Activated CD8-positive, alpha-beta memory T cell treated with anti-CD3 and anti-CD28 coated beads, Interleukin-2, amount 10 ng/mL, durations not matched to agents 7 days and 5 days (primary cell): ENCODE data around the gene XAGE3. TPM values are rescaled to one million over a fixed set of nuclear protein-coding genes. Genes with fewer than 3 reads are reported as not detected.
"Not testable (repeated sequence)": the region's sequence is repeated elsewhere in the genome, so short reads cannot be mapped to it uniquely, and the experiment has no call there.

Experiments
- ATAC-seq: fragments of 150-1000 bp; cut with Tn5 transposase; one replicate; pipeline ENCODE4 v1.10.0; 2021; ENCODE audit warnings: moderate library complexity
- CTCF ChIA-PET: fragments of 350-600 bp; sonication (Branson Sonifier 250); formaldehyde crosslinking; loops from one replicate; lab custom pipeline; 2021; ENCODE audit warnings: antibody characterized with exemption; lab: Charles Lee
- DNase-seq: peaks from one replicate; pipeline ENCODE4 v3.0.0-alpha.2; 2020
- H3K27ac Mint-ChIP-seq: one replicate; pipeline ENCODE4 v1.8.0; 2021; ENCODE audit warnings: mild to moderate bottlenecking, mixed read lengths
- H3K27me3 Mint-ChIP-seq: one replicate; pipeline ENCODE4 v1.8.0; 2021; ENCODE audit warnings: mixed read lengths
- H3K36me3 Mint-ChIP-seq: one replicate; pipeline ENCODE4 v1.8.0; 2021; ENCODE audit warnings: mild to moderate bottlenecking, mixed read lengths
- H3K4me1 Mint-ChIP-seq: one replicate; pipeline ENCODE4 v1.8.0; 2021; ENCODE audit warnings: mixed read lengths
- H3K4me3 Mint-ChIP-seq: one replicate; pipeline ENCODE4 v1.8.0; 2021; ENCODE audit warnings: mild to moderate bottlenecking, moderate library complexity, mixed read lengths
- H3K9me3 Mint-ChIP-seq: one replicate; pipeline ENCODE4 v1.8.0; 2022; ENCODE audit warnings: low read depth, mixed read lengths
- total RNA-seq, 2 experiments: library from RNA; stranded (reverse); gene quantifications; one replicate each; pipeline ENCODE4 v1.2.3, GENCODE V29; 2021

XAGE3 gene
- total RNA-seq, 2 experiments from 2014 or later: not detected

- H3K27ac Mint-ChIP-seq, CTCF ChIA-PET, H3K36me3 Mint-ChIP-seq, H3K4me1 Mint-ChIP-seq, H3K9me3 Mint-ChIP-seq, DNase-seq, ATAC-seq, H3K4me3 Mint-ChIP-seq: not testable (repeated sequence)
- peaks cover 15% of the 10 kb centered on the region for H3K27me3 Mint-ChIP-seq
Measured at GRCh38 chrX:52875436-52875835, 7.6 kb upstream of the XAGE3 start.

GRCh38 chrX:52874661-52875060 is 6.8 kb upstream of the XAGE3 start:
- Mint-ChIP-seq H3K4me1 (no peaks in the 10 kb centered on the region), H3K4me3 (no peak overlapping the region), H3K9me3 (no peaks in the 10 kb centered on the region), H3K36me3 (no peaks in the 10 kb centered on the region), H3K27me3 (peaks cover 15% of the 10 kb centered on the region), H3K27ac (no peak overlapping the region)
- ATAC-seq (peak; percentile 27), DNase-seq (peak; percentile 39)
- CTCF ChIA-PET: no interaction called here

GRCh38 chrX:52873825-52874224 is 5.9 kb upstream of the XAGE3 start:
- CTCF ChIA-PET: not testable (repeated sequence)

GRCh38 chrX:52870046-52870445 is 2.2 kb upstream of the XAGE3 start:
- ATAC-seq: no peak
- H3K4me3 Mint-ChIP-seq: no peak overlapping the region
- H3K27ac Mint-ChIP-seq: no peak overlapping the region
- H3K9me3 Mint-ChIP-seq: no peaks in the 10 kb centered on the region
- DNase-seq: no peak
- no peaks in the 10 kb centered on the region for H3K4me1 Mint-ChIP-seq
- no peaks in the 10 kb centered on the region for H3K36me3 Mint-ChIP-seq
- CTCF ChIA-PET: no interaction called here
- H3K27me3 Mint-ChIP-seq: peaks cover 11% of the 10 kb centered on the region

More at GRCh38 chrX:52873825-52874224, 5.9 kb upstream of the XAGE3 start:
- not testable (repeated sequence) for H3K36me3 Mint-ChIP-seq, ATAC-seq, H3K9me3 Mint-ChIP-seq, H3K27ac Mint-ChIP-seq, DNase-seq, H3K4me3 Mint-ChIP-seq, H3K4me1 Mint-ChIP-seq
- peaks cover 12% of the 10 kb centered on the region for H3K27me3 Mint-ChIP-seq

GRCh38 chrX:52865343-52865998 is 2.4 kb downstream of the XAGE3 start:
- DNase-seq: no peak
- no peak for ATAC-seq
- no peak overlapping the region for H3K4me3 Mint-ChIP-seq
- H3K36me3 Mint-ChIP-seq: no peaks in the 10 kb centered on the region
- no peak overlapping the region for H3K27ac Mint-ChIP-seq
- H3K27me3 Mint-ChIP-seq: peaks cover 9% of the 10 kb centered on the region
- CTCF ChIA-PET: no interaction called here
- no peaks in the 10 kb centered on the region for H3K4me1 Mint-ChIP-seq
- no peaks in the 10 kb centered on the region for H3K9me3 Mint-ChIP-seq

GRCh38 chrX:52856991-52857525 is 10.8 kb downstream of the XAGE3 start:
- ATAC-seq, H3K27ac Mint-ChIP-seq, H3K4me3 Mint-ChIP-seq, H3K9me3 Mint-ChIP-seq, H3K27me3 Mint-ChIP-seq, H3K4me1 Mint-ChIP-seq, H3K36me3 Mint-ChIP-seq, DNase-seq, CTCF ChIA-PET: not testable (repeated sequence)

- CTCF ChIA-PET: no interaction called here
- Mint-ChIP-seq H3K27me3 (peaks cover 1% of the 10 kb centered on the region), H3K27ac (no peak overlapping the region), H3K9me3 (no peaks in the 10 kb centered on the region), H3K4me3 (no peak overlapping the region), H3K4me1 (no peaks in the 10 kb centered on the region), H3K36me3 (no peaks in the 10 kb centered on the region)
- ATAC-seq (no peak), DNase-seq (no peak)
Measured at GRCh38 chrX:52852110-52852860, 15.6 kb downstream of the XAGE3 start.

- H3K27ac Mint-ChIP-seq, H3K36me3 Mint-ChIP-seq, H3K4me3 Mint-ChIP-seq, CTCF ChIA-PET, DNase-seq, H3K4me1 Mint-ChIP-seq, ATAC-seq, H3K9me3 Mint-ChIP-seq: not testable (repeated sequence)
- peaks cover 15% of the 10 kb centered on the region for H3K27me3 Mint-ChIP-seq
Measured at GRCh38 chrX:52843619-52844018, 24.3 kb downstream of the XAGE3 start.

- CTCF ChIA-PET: no interaction called here
- H3K36me3 Mint-ChIP-seq: no peaks in the 10 kb centered on the region
- ATAC-seq (no peak), DNase-seq (no peak)
- no peaks in the 10 kb centered on the region for H3K4me1 Mint-ChIP-seq
- no peak overlapping the region for H3K27ac Mint-ChIP-seq
- H3K4me3 Mint-ChIP-seq: no peak overlapping the region
- H3K27me3 Mint-ChIP-seq: no peaks in the 10 kb centered on the region
- H3K9me3 Mint-ChIP-seq: no peaks in the 10 kb centered on the region
Measured at GRCh38 chrX:52839137-52839536, 28.7 kb downstream of the XAGE3 start.

GRCh38 chrX:52830551-52830950 is 37.3 kb downstream of the XAGE3 start:
- Mint-ChIP-seq H3K27ac (no peak overlapping the region), H3K9me3 (no peaks in the 10 kb centered on the region), H3K4me3 (no peak overlapping the region), H3K4me1 (no peaks in the 10 kb centered on the region), H3K36me3 (no peaks in the 10 kb centered on the region), H3K27me3 (peaks cover 6% of the 10 kb centered on the region)
- DNase-seq (no peak), ATAC-seq (no peak)
- CTCF ChIA-PET: no interaction called here

- H3K36me3 Mint-ChIP-seq: no peaks in the 10 kb centered on the region
- H3K4me1 Mint-ChIP-seq: no peaks in the 10 kb centered on the region
- no peaks in the 10 kb centered on the region for H3K9me3 Mint-ChIP-seq
- ATAC-seq (no peak), DNase-seq (no peak)
- H3K27me3 Mint-ChIP-seq: no peaks in the 10 kb centered on the region
- H3K27ac Mint-ChIP-seq: no peak overlapping the region
- CTCF ChIA-PET: no interaction called here
- no peak overlapping the region for H3K4me3 Mint-ChIP-seq
Measured at GRCh38 chrX:52824608-52825007, 43.3 kb downstream of the XAGE3 start.

GRCh38 chrX:52821079-52821760 is 46.7 kb downstream of the XAGE3 start:
- H3K36me3 Mint-ChIP-seq: no peaks in the 10 kb centered on the region
- H3K9me3 Mint-ChIP-seq: no peaks in the 10 kb centered on the region
- H3K27me3 Mint-ChIP-seq: peaks cover 7% of the 10 kb centered on the region
- ATAC-seq (no peak), DNase-seq (no peak)
- H3K27ac Mint-ChIP-seq: no peak overlapping the region
- CTCF ChIA-PET: no interaction called here
- H3K4me1 Mint-ChIP-seq: no peaks in the 10 kb centered on the region
- no peak overlapping the region for H3K4me3 Mint-ChIP-seq

- no peaks in the 10 kb centered on the region for H3K4me1 Mint-ChIP-seq
Measured at GRCh38 chrX:52819788-52820187, 48.1 kb downstream of the XAGE3 start.

More at GRCh38 chrX:52819788-52820187, 48.1 kb downstream of the XAGE3 start:
- no peak overlapping the region for H3K4me3 Mint-ChIP-seq
- DNase-seq: no peak
- H3K9me3 Mint-ChIP-seq: no peaks in the 10 kb centered on the region
- H3K27ac Mint-ChIP-seq: no peak overlapping the region
- CTCF ChIA-PET: no interaction called here
- H3K36me3 Mint-ChIP-seq: no peaks in the 10 kb centered on the region
- no peak for ATAC-seq
- H3K27me3 Mint-ChIP-seq: peaks cover 9% of the 10 kb centered on the region
